ENCODE results near the gene TMC7.

TMC7 gene

GRCh38 chr16:19062706-19063105 is 79.0 kb downstream of the TMC7 start:
- no peaks in the 10 kb centered on the region for H3K4me1 ChIP-seq (ENCODE audit: control insufficient read depth in 1 of 2, insufficient read depth in 2 of 2, low read length in 2 of 2)
- H2AFZ ChIP-seq (ENCODE audit: insufficient read depth, low read length, poor library complexity): no peak overlapping the region
- H2AK5ac ChIP-seq (ENCODE audit: low read length): no peak overlapping the region
- H3K4me3 ChIP-seq (ENCODE audit: low read depth, low read length): no peak overlapping the region
- no peaks in the 10 kb centered on the region for H3K9me3 ChIP-seq (ENCODE audit: insufficient read depth, low read depth, low read length)
- no CpG with 5 or more reads among the region's 4 CpGs for WGBS (ENCODE audit: extremely low coverage, insufficient coverage, insufficient read length)
- no peak overlapping the region for H4K12ac ChIP-seq (ENCODE audit: low read depth, low read length)
- H3K79me1 ChIP-seq (ENCODE audit: low read length): peaks cover 2% of the 10 kb centered on the region
- H3K27ac ChIP-seq (ENCODE audit: low read depth, low read length): no peak overlapping the region
- no peak overlapping the region for H3K4me2 ChIP-seq (ENCODE audit: low read length)
- H3K27me3 ChIP-seq (ENCODE audit: insufficient read depth, low read length): no peaks in the 10 kb centered on the region
- no peak overlapping the region for H3K23ac ChIP-seq (ENCODE audit: low read length)
- no peak overlapping the region for H3K14ac ChIP-seq (ENCODE audit: low read length)
- H2BK12ac ChIP-seq (ENCODE audit: low read length): no peak overlapping the region
- H2BK5ac ChIP-seq (ENCODE audit: low read depth, low read length, poor library complexity): no peak overlapping the region
- H3K18ac ChIP-seq (ENCODE audit: low read length): no peak overlapping the region
- DNase-seq: no peak
- no peak overlapping the region for H4K91ac ChIP-seq (ENCODE audit: low read depth, low read length)
- H3K4ac ChIP-seq (ENCODE audit: low read depth, low read length): no peak overlapping the region
- no peak overlapping the region for H3K9ac ChIP-seq (ENCODE audit: low read length)
- no peak overlapping the region for H2BK120ac ChIP-seq (ENCODE audit: insufficient read depth, low read length, poor library complexity)
- no peak overlapping the region for H4K8ac ChIP-seq (ENCODE audit: low read depth, low read length)
- peaks cover 0 to 2% of the 10 kb centered on the region in 2 experiments for H3K36me3 ChIP-seq (ENCODE audit: control insufficient read depth in 1 of 2, insufficient read depth in 2 of 2, low read length in 2 of 2)
- no peaks in the 10 kb centered on the region for H3K79me2 ChIP-seq (ENCODE audit: control insufficient read depth, insufficient read depth, low read length, poor library complexity)

GRCh38 chr16:19066988-19067348 is 83.2 kb downstream of the TMC7 start:
- Histone ChIP-seq H2AK5ac (ENCODE audit: low read length) (no peak overlapping the region), H2BK5ac (ENCODE audit: low read depth, low read length, poor library complexity) (no peak overlapping the region), H3K36me3 (ENCODE audit: control insufficient read depth in 1 of 2, insufficient read depth in 2 of 2, low read length in 2 of 2) (peaks cover 0 to 2% of the 10 kb centered on the region in 2 experiments), H3K4ac (ENCODE audit: low read depth, low read length) (no peak overlapping the region), H4K8ac (ENCODE audit: low read depth, low read length) (peak overlapping the region; percentile 93), H3K9me3 (ENCODE audit: insufficient read depth, low read depth, low read length) (no peaks in the 10 kb centered on the region), H3K79me2 (ENCODE audit: control insufficient read depth, insufficient read depth, low read length, poor library complexity) (no peaks in the 10 kb centered on the region), H3K4me1 (ENCODE audit: control insufficient read depth in 1 of 2, insufficient read depth in 2 of 2, low read length in 2 of 2) (peaks cover 0 to 2% of the 10 kb centered on the region in 2 experiments), H2BK120ac (ENCODE audit: insufficient read depth, low read length, poor library complexity) (no peak overlapping the region), H4K12ac (ENCODE audit: low read depth, low read length) (no peak overlapping the region), H3K27me3 (ENCODE audit: insufficient read depth, low read length) (no peaks in the 10 kb centered on the region), H2AFZ (ENCODE audit: insufficient read depth, low read length, poor library complexity) (no peak overlapping the region), H3K4me2 (ENCODE audit: low read length) (peak overlapping the region; percentile 42), H3K27ac (ENCODE audit: low read depth, low read length) (no peak overlapping the region), H3K18ac (ENCODE audit: low read length) (no peak overlapping the region), H4K91ac (ENCODE audit: low read depth, low read length) (no peak overlapping the region), H3K9ac (ENCODE audit: low read length) (no peak overlapping the region), H3K23ac (ENCODE audit: low read length) (no peak overlapping the region), H3K4me3 (ENCODE audit: low read depth, low read length) (no peak overlapping the region), H2BK12ac (ENCODE audit: low read length) (no peak overlapping the region), H3K14ac (ENCODE audit: low read length) (no peak overlapping the region), H3K79me1 (ENCODE audit: low read length) (peaks cover 4% of the 10 kb centered on the region)
- WGBS (ENCODE audit: extremely low coverage, insufficient coverage, insufficient read length): no CpG with 5 or more reads among the region's 9 CpGs
- DNase-seq: no peak

GRCh38 chr16:19067349-19068236 is 83.9 kb downstream of the TMC7 start, which contains the start of gene COQ7:
COQ7 (plus strand) TSS chr16:19067614; CDS start chr16:19067665, 51 bp downstream.
- Histone ChIP-seq H3K23ac (ENCODE audit: low read length) (no peak within 1 kb of the TSS), H4K12ac (ENCODE audit: low read depth, low read length) (peak within 1 kb of the TSS; percentile 7), H3K79me2 (ENCODE audit: control insufficient read depth, insufficient read depth, low read length, poor library complexity) (no peaks in the 10 kb centered on the region), H4K8ac (ENCODE audit: low read depth, low read length) (peak within 1 kb of the TSS; percentile 93), H3K36me3 (ENCODE audit: control insufficient read depth in 1 of 2, insufficient read depth in 2 of 2, low read length in 2 of 2) (peaks cover 0 to 1% of the 10 kb centered on the region in 2 experiments), H2BK12ac (ENCODE audit: low read length) (no peak within 1 kb of the TSS), H3K9ac (ENCODE audit: low read length) (peak within 1 kb of the TSS; percentile 97), H2AK5ac (ENCODE audit: low read length) (no peak within 1 kb of the TSS), H3K27ac (ENCODE audit: low read depth, low read length) (peak within 1 kb of the TSS; percentile 91), H3K4me3 (ENCODE audit: low read depth, low read length) (peak within 1 kb of the TSS; percentile 83), H3K79me1 (ENCODE audit: low read length) (peaks cover 4% of the 10 kb centered on the region), H2BK5ac (ENCODE audit: low read depth, low read length, poor library complexity) (peak within 1 kb of the TSS; percentile 99), H3K9me3 (ENCODE audit: insufficient read depth, low read depth, low read length) (no peaks in the 10 kb centered on the region), H3K18ac (ENCODE audit: low read length) (peak within 1 kb of the TSS; percentile 20), H3K4ac (ENCODE audit: low read depth, low read length) (peak within 1 kb of the TSS; percentile 44), H3K14ac (ENCODE audit: low read length) (peak within 1 kb of the TSS; percentile 57), H3K27me3 (ENCODE audit: insufficient read depth, low read length) (no peaks in the 10 kb centered on the region), H4K91ac (ENCODE audit: low read depth, low read length) (peak within 1 kb of the TSS; percentile 83), H2BK120ac (ENCODE audit: insufficient read depth, low read length, poor library complexity) (peak within 1 kb of the TSS; percentile 66), H3K4me1 (ENCODE audit: control insufficient read depth in 1 of 2, insufficient read depth in 2 of 2, low read length in 2 of 2) (peaks cover 0 to 2% of the 10 kb centered on the region in 2 experiments), H3K4me2 (ENCODE audit: low read length) (peak within 1 kb of the TSS; percentile 94), H2AFZ (ENCODE audit: insufficient read depth, low read length, poor library complexity) (peak within 1 kb of the TSS; percentile 58)
- no CpG with 5 or more reads among the region's 68 CpGs for whole genome bisulfite sequencing (ENCODE audit: extremely low coverage, insufficient coverage, insufficient read length)
- peak; percentile 99 to 100 for DNase-seq

GRCh38 chr16:19068237-19068815 is 84.6 kb downstream of the TMC7 start:
- peaks cover 0 to 3% of the 10 kb centered on the region in 2 experiments for H3K36me3 ChIP-seq (ENCODE audit: control insufficient read depth in 1 of 2, insufficient read depth in 2 of 2, low read length in 2 of 2)
- peaks cover 0 to 2% of the 10 kb centered on the region in 2 experiments for H3K4me1 ChIP-seq (ENCODE audit: control insufficient read depth in 1 of 2, insufficient read depth in 2 of 2, low read length in 2 of 2)
- H3K14ac ChIP-seq (ENCODE audit: low read length): no peak overlapping the region
- H3K79me1 ChIP-seq (ENCODE audit: low read length): peaks cover 4% of the 10 kb centered on the region
- H4K12ac ChIP-seq (ENCODE audit: low read depth, low read length): no peak overlapping the region
- H3K4me3 ChIP-seq (ENCODE audit: low read depth, low read length): peak overlapping the region; percentile 83
- H3K27ac ChIP-seq (ENCODE audit: low read depth, low read length): no peak overlapping the region
- H3K23ac ChIP-seq (ENCODE audit: low read length): no peak overlapping the region
- no peak overlapping the region for H2BK12ac ChIP-seq (ENCODE audit: low read length)
- DNase-seq: no peak
- peak overlapping the region; percentile 58 for H2AFZ ChIP-seq (ENCODE audit: insufficient read depth, low read length, poor library complexity)
- H3K9me3 ChIP-seq (ENCODE audit: insufficient read depth, low read depth, low read length): no peaks in the 10 kb centered on the region
- no peak overlapping the region for H3K4ac ChIP-seq (ENCODE audit: low read depth, low read length)
- H3K18ac ChIP-seq (ENCODE audit: low read length): no peak overlapping the region
- H3K9ac ChIP-seq (ENCODE audit: low read length): peak overlapping the region; percentile 2
- no peaks in the 10 kb centered on the region for H3K27me3 ChIP-seq (ENCODE audit: insufficient read depth, low read length)
- WGBS (ENCODE audit: extremely low coverage, insufficient coverage, insufficient read length): no CpG with 5 or more reads among the region's 19 CpGs
- H3K4me2 ChIP-seq (ENCODE audit: low read length): peak overlapping the region; percentile 94
- no peak overlapping the region for H2BK120ac ChIP-seq (ENCODE audit: insufficient read depth, low read length, poor library complexity)
- H3K79me2 ChIP-seq (ENCODE audit: control insufficient read depth, insufficient read depth, low read length, poor library complexity): no peaks in the 10 kb centered on the region
- no peak overlapping the region for H2AK5ac ChIP-seq (ENCODE audit: low read length)
- peak overlapping the region; percentile 21 for H4K91ac ChIP-seq (ENCODE audit: low read depth, low read length)
- H2BK5ac ChIP-seq (ENCODE audit: low read depth, low read length, poor library complexity): no peak overlapping the region
- H4K8ac ChIP-seq (ENCODE audit: low read depth, low read length): peak overlapping the region; percentile 92

Measured in trophoblast cell (in vitro differentiated cells and primary cell).